Panc1 (cell line): ENCODE data around the gene ASH1L. TPM values are rescaled to one million over a fixed set of nuclear protein-coding genes. Genes with fewer than 3 reads are reported as not detected.
A peak's percentile ranks its signal among the peaks of the same experiment; 100 is the strongest.

Experiments used
- ATAC-seq: fragments of 200-7000 bp; cut with Tn5 transposase; 2 replicates; pipeline ENCODE4 v1.9.1; 2020; ENCODE audit warnings: mild to moderate bottlenecking, moderate library complexity
- BruUV-seq: library from RNA; stranded (reverse); fragments of 400-500 nt; replicated peaks from 2 replicates; lab custom pipeline; 2021; lab: Mats Ljungman, UMichigan
- CTCF ChIA-PET: fragments of 300-600 bp; sonication (Branson Sonifier 250); formaldehyde crosslinking; loops from one replicate; lab custom pipeline; 2022; ENCODE audit warnings: antibody characterized with exemption; lab: Charles Lee
- POLR2A ChIA-PET: fragments of 300-600 bp; sonication (Branson Sonifier 250); formaldehyde crosslinking; loops from one replicate; lab custom pipeline; 2022; ENCODE audit warnings: antibody characterized with exemption; lab: Charles Lee
- DNase-seq: peaks from one replicate; pipeline ENCODE4 v3.0.0-alpha.2; 2010; ENCODE audit warnings: low read depth, low spot score
- H3K27ac ChIP-seq: 2 replicates; pipeline ENCODE4 v1.5.1; 2011; ENCODE audit warnings: mild to moderate bottlenecking, low read length, inconsistent platforms
- H3K27me3 ChIP-seq: fragments of 200-500 bp; sonication (Bioruptor generic); 2 replicates; pipeline ENCODE4 v1.6.0; 2014; ENCODE audit warnings: low read length, inconsistent platforms; ENCODE audit not compliant: control insufficient read depth, insufficient read depth
- H3K36me3 ChIP-seq: fragments of 200-500 bp; sonication (Bioruptor generic); 2 replicates; pipeline ENCODE4 v1.5.1; 2014; ENCODE audit warnings: inconsistent platforms, mild to moderate bottlenecking, low read length, moderate library complexity; ENCODE audit not compliant: control insufficient read depth, insufficient read depth
- H3K4me1 ChIP-seq: 2 replicates; pipeline ENCODE4 v1.5.1; 2011; ENCODE audit warnings: inconsistent platforms, mild to moderate bottlenecking, low read length, moderate library complexity; ENCODE audit not compliant: control insufficient read depth, insufficient read depth
- H3K4me3 ChIP-seq, 2 experiments: 2 replicates each; pipeline ENCODE4 v1.5.1; 2011 to 2012; ENCODE audit warnings: low read depth in 2 of 2, low read length in 2 of 2, mild to moderate bottlenecking in 2 of 2, inconsistent platforms in 1 of 2, moderate library complexity in 1 of 2
- H3K9me3 ChIP-seq: fragments of 200-500 bp; sonication (Bioruptor generic); 2 replicates; pipeline ENCODE4 v1.5.1; 2014; ENCODE audit warnings: low read depth, mild to moderate bottlenecking, inconsistent platforms, low read length, moderate library complexity; ENCODE audit not compliant: control insufficient read depth, insufficient read depth
- CTCF ChIP-seq: fragments of 450-650 bp; IDR thresholded peaks from 2 replicates; pipeline ENCODE4 v1.5.1; 2017; ENCODE audit warnings: mild to moderate bottlenecking
- POLR2AphosphoS5 ChIP-seq: IDR thresholded peaks from 2 replicates; pipeline ENCODE4 v1.6.1; 2012; ENCODE audit warnings: mild to moderate bottlenecking, low read depth, low read length, moderate library complexity
- SIN3A ChIP-seq: IDR thresholded peaks from 2 replicates; pipeline ENCODE4 v1.6.1; 2012; ENCODE audit warnings: low read depth, mild to moderate bottlenecking, low read length, moderate library complexity, borderline replicate concordance; ENCODE audit not compliant: insufficient read depth
- TCF7L2 ChIP-seq: IDR thresholded peaks from 2 replicates; pipeline ENCODE4 v1.6.1; 2011; ENCODE audit warnings: mild to moderate bottlenecking, low read depth, low read length, inconsistent platforms
- in situ Hi-C: cut with HindIII; loops from 2 replicates; pipeline ENCODE4 v1.10.0; 2016; ENCODE audit warnings: low sequenced_read_pairs, low pct_unique_long_range_greater_than_20kb
- intact Hi-C: fragments of 100-400 bp; cut with micrococcal nuclease; formaldehyde crosslinking; loops from one replicate; pipeline ENCODE4 v1.10.0; 2022; ENCODE audit not compliant: unreplicated experiment
- total RNA-seq: library from RNA; stranded (reverse); gene quantifications from one replicate; pipeline ENCODE4 v1.2.1, GENCODE V29; 2021; ENCODE audit not compliant: unreplicated experiment
- TF ChIP-seq, protein P1 (sequence below), 2 experiments: IDR thresholded peaks; 2 replicates each; pipeline ENCODE4 v1.6.1; 2011 to 2012; ENCODE audit warnings: low read depth in 2 of 2, control low read depth in 1 of 2, low read length in 1 of 2, mild to moderate bottlenecking in 1 of 2, moderate library complexity in 1 of 2; ENCODE audit not compliant: insufficient read depth in 1 of 2

ASH1L gene
- total RNA-seq, 1 experiment from 2014 or later = 40.9 TPM

DNA sequence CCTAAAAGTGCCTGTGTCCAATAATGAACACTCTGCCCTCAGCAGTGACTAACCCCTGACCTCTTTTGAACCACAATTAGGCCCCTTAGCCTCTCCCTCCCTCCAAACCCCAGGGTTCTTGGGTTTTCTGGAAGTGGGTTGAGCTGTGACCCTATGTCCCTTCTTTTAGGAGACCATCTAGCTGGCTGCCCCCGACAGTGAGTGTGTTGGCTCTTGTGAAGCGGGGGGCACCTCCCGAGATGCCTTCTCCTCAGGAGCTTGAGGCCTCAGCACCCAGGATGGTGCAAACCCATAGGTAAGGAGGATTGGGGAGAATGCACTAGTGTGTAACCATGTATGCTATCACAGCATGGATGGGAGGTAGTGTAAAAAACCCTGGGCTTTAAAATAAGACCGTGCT is 234.6 kb downstream of the ASH1L start:
- ChIA-PET POLR2A (interaction anchor here (0.7 kb wide), 1 partner anchor 322 kb away, joined by 6 read pairs; no protein-coding TSS in a partner anchor), CTCF (interaction anchor here (0.5 to 0.7 kb wide), 2 partner anchors 78 to 121 kb away, joined by 3 to 6 read pairs; no protein-coding TSS in a partner anchor)
- in situ Hi-C loops (no loop called here), intact Hi-C loops (no loop called here)
- Histone ChIP-seq H3K27ac (peak overlapping the region; percentile 0; the same call in 1 of the 2 replicates), H3K4me1 (peaks cover 20% of the 10 kb centered on the region), H3K27me3 (no peaks in the 10 kb centered on the region), H3K9me3 (no peaks in the 10 kb centered on the region), H3K36me3 (no peaks in the 10 kb centered on the region; the same call in none of the 2 replicates), H3K4me3 (no peak overlapping the region)
- BruUV-seq = no TSS peak
- no peak for ATAC-seq
- no peak for DNase-seq
- TF ChIP-seq, protein P1, sequence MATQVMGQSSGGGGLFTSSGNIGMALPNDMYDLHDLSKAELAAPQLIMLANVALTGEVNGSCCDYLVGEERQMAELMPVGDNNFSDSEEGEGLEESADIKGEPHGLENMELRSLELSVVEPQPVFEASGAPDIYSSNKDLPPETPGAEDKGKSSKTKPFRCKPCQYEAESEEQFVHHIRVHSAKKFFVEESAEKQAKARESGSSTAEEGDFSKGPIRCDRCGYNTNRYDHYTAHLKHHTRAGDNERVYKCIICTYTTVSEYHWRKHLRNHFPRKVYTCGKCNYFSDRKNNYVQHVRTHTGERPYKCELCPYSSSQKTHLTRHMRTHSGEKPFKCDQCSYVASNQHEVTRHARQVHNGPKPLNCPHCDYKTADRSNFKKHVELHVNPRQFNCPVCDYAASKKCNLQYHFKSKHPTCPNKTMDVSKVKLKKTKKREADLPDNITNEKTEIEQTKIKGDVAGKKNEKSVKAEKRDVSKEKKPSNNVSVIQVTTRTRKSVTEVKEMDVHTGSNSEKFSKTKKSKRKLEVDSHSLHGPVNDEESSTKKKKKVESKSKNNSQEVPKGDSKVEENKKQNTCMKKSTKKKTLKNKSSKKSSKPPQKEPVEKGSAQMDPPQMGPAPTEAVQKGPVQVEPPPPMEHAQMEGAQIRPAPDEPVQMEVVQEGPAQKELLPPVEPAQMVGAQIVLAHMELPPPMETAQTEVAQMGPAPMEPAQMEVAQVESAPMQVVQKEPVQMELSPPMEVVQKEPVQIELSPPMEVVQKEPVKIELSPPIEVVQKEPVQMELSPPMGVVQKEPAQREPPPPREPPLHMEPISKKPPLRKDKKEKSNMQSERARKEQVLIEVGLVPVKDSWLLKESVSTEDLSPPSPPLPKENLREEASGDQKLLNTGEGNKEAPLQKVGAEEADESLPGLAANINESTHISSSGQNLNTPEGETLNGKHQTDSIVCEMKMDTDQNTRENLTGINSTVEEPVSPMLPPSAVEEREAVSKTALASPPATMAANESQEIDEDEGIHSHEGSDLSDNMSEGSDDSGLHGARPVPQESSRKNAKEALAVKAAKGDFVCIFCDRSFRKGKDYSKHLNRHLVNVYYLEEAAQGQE (IDR thresholded peaks at IDR 0.05; ENCODE audit: insufficient read depth in 1 of 2, low read depth in 2 of 2, low read length in 1 of 2) = no peak

DNA sequence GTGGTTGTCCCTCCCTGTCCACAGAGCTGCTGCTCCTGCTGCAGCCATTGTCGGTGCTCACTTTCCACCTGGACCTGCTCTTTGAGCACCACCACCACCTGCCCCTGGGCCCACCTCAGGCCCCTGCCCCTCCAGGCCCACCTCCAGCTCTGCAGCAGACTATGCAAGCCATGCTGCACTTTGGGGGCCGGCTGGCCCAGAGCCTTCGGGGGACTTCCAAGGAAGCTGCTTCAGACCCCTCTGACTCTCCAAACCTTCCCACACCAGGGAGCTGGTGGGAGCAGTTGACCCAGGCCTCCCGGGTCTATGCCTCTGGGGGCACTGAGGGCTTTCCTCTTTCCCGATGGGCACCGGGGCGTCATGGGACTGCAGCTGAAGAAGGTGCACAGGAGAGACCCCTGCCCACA is 236.0 kb downstream of the ASH1L start:
- DNase-seq (no peak), ATAC-seq (no peak)
- Histone ChIP-seq H3K36me3 (no peaks in the 10 kb centered on the region; the same call in none of the 2 replicates), H3K27me3 (no peaks in the 10 kb centered on the region), H3K4me1 (peaks cover 30% of the 10 kb centered on the region), H3K9me3 (no peaks in the 10 kb centered on the region), H3K27ac (no peak overlapping the region), H3K4me3 (no peak overlapping the region)
- intact Hi-C loops = no loop called here
- CTCF ChIA-PET = no interaction called here
- no peak for TF ChIP-seq CTCF
- no peak for TF ChIP-seq SIN3A
- TF ChIP-seq, protein P1 (IDR thresholded peaks at IDR 0.05; ENCODE audit: insufficient read depth in 1 of 2, low read depth in 2 of 2, low read length in 1 of 2) = no peak
- TF ChIP-seq POLR2AphosphoS5 = no peak
- no peak for TF ChIP-seq TCF7L2
- POLR2A ChIA-PET = interaction anchor here (0.5 kb wide), 1 partner anchor 223 kb away, joined by 3 read pairs; no protein-coding TSS in a partner anchor
- in situ Hi-C loops = no loop called here
- no TSS peak for BruUV-seq
